NCI-H526 treated with DMSO at 0.1 percent for 48 hours (cell line): ENCODE measurements around the gene COX7B.

Source experiments
- DNase-seq: peaks from one replicate; lab custom pipeline; 2025; lab: John Stamatoyannopoulos, UW

COX7B gene

DNA sequence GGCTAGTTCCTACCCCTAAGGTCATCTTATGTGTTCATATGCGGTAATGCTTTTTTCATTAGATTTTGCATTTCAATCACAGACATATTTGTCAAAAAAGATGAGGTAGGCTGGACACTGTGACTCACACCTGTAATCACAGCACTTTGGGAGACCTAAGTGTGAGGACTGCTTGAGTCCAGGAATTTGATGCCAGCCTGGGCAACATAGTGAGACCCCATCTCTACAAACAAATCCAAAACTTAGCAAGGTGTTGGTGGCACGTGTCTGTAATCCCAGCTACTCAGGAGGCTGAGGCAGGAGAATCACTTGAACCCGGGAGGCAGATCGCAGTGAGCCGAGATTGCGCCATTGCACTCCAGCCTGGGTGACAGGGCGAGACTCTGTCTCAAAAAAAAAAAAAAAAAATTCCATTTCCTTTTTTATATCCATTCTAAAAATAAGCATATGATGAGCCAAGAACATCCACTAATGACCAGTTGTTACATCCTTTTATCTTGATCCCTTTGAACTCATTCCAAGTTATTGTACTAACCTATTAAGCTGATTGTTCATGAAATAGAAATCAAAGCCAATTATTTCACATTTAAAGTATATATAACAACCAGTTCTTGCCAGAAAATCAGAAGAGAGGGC, 46.8 kb downstream of the COX7B start:
- DNase-seq = no peak

GRCh38 chrX:77946571-77946970, 47.3 kb downstream of the COX7B start:
- DNase-seq = no peak

- DNase-seq = no peak
Measured at GRCh38 chrX:77949840-77950239, 50.6 kb downstream of the COX7B start.

DNA sequence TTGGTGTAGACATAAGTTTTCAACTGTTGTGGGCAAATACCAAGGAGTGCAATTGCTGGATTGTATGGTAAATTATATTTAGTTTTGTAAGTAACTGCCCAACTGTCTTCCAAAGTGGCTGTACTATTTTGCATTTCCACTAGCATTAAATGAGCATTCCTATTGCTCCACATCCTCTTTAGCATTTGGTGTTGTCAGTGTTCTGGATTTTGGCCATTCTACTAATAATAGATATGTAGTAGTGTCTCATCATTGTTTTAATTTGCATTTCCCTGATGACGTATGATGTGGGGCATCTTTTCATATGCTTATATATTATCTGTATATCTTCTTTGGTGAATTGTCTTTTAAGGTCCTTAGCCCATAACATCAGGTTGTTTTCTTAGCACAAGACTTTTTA, 52.9 kb downstream of the COX7B start:
- no peak for DNase-seq

GRCh38 chrX:77953302-77953701, 54.0 kb downstream of the COX7B start:
- no peak for DNase-seq

DNA sequence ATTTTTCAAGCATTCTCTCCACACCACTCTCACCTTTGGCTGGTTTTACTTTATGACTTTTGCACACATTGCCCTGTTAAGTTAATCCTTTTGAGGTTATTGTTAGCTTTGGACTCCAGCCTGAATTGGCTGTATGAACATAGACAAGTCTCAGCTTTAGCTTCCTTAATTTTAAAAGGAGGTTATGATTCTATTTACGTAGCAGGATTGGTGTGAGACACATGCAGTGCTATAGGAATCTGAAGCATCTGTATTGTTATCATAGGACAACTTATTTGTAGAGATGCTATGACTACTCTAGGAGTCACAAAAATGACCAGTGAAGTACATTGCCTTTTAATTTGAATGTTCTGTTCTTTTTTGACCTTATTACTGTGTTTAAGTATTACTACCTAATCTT, 54.4 kb downstream of the COX7B start:
- DNase-seq = no peak
